Loucy (cell line): Measurements from ENCODE around the gene FMN1.

Experiments used
- H2AFZ ChIP-seq: fragments of 200-600 bp; sonication (generic); 2 replicates; pipeline ENCODE4 v1.6.0; 2016; ENCODE audit warnings: antibody characterized with exemption, mild to moderate bottlenecking, low read length, moderate library complexity
- H3F3A ChIP-seq: fragments of 200-600 bp; 2 replicates; pipeline ENCODE4 v1.6.0; 2016; ENCODE audit warnings: antibody characterized with exemption, low read depth, mild to moderate bottlenecking
- H3K27me3 ChIP-seq: fragments of 200-600 bp; sonication (generic); 2 replicates; pipeline ENCODE4 v1.6.1; 2014; ENCODE audit warnings: low read length, mild to moderate bottlenecking; ENCODE audit not compliant: insufficient read depth, poor library complexity, severe bottlenecking
- H3K36me3 ChIP-seq: fragments of 200-600 bp; sonication (generic); 2 replicates; pipeline ENCODE4 v1.6.1; 2016; ENCODE audit warnings: low read length; ENCODE audit not compliant: insufficient read depth
- H3K4me1 ChIP-seq: fragments of 200-600 bp; sonication (generic); 2 replicates; pipeline ENCODE4 v1.5.1; 2014; ENCODE audit warnings: low read length, mild to moderate bottlenecking; ENCODE audit not compliant: insufficient read depth, poor library complexity, severe bottlenecking
- H3K4me2 ChIP-seq: fragments of 200-600 bp; sonication (generic); 2 replicates; pipeline ENCODE4 v1.6.0; 2014; ENCODE audit warnings: antibody characterized with exemption, low read length, low read depth, mild to moderate bottlenecking; ENCODE audit not compliant: poor library complexity, severe bottlenecking
- H3K4me3 ChIP-seq: fragments of 200-600 bp; sonication (generic); 2 replicates; pipeline ENCODE4 v1.5.1; 2014; ENCODE audit warnings: low read length, mild to moderate bottlenecking, mixed read lengths; ENCODE audit not compliant: poor library complexity, severe bottlenecking
- H3K79me2 ChIP-seq: fragments of 200-600 bp; sonication (generic); 2 replicates; pipeline ENCODE4 v1.6.1; 2014; ENCODE audit warnings: low read length; ENCODE audit not compliant: insufficient read depth
- H3K9ac ChIP-seq: fragments of 200-600 bp; sonication (generic); 2 replicates; pipeline ENCODE4 v1.6.0; 2014; ENCODE audit warnings: mild to moderate bottlenecking, low read depth, low read length, moderate library complexity; ENCODE audit not compliant: poor library complexity, severe bottlenecking
- H3K9me2 ChIP-seq: fragments of 200-600 bp; sonication (generic); replicated peaks from 2 replicates; pipeline ENCODE4 v1.6.1; 2016; ENCODE audit warnings: low read depth, low read length, mixed read lengths
- H3K9me3 ChIP-seq: fragments of 200-600 bp; sonication (generic); 2 replicates; pipeline ENCODE4 v1.6.1; 2014; ENCODE audit warnings: mild to moderate bottlenecking, antibody characterized with exemption, low read length, low read depth; ENCODE audit not compliant: insufficient read depth
- H4K20me1 ChIP-seq: fragments of 200-600 bp; sonication (generic); 2 replicates; pipeline ENCODE4 v1.6.0; 2014; ENCODE audit warnings: antibody characterized with exemption, low read length, mild to moderate bottlenecking; ENCODE audit not compliant: insufficient read depth, poor library complexity, severe bottlenecking
- EZH2phosphoT487 ChIP-seq: fragments of 200-600 bp; IDR thresholded peaks from 2 replicates; pipeline ENCODE4 v1.6.1; 2018; ENCODE audit warnings: antibody characterized with exemption, mild to moderate bottlenecking, moderate library complexity, borderline replicate concordance
- TF ChIP-seq, protein P1 (sequence below): fragments of 200-600 bp; sonication (generic); conservative IDR thresholded peaks from 2 replicates; pipeline ENCODE4 v1.5.1; 2014; ENCODE audit warnings: mild to moderate bottlenecking, antibody characterized with exemption, low read length

The FMN1 gene

DNA sequence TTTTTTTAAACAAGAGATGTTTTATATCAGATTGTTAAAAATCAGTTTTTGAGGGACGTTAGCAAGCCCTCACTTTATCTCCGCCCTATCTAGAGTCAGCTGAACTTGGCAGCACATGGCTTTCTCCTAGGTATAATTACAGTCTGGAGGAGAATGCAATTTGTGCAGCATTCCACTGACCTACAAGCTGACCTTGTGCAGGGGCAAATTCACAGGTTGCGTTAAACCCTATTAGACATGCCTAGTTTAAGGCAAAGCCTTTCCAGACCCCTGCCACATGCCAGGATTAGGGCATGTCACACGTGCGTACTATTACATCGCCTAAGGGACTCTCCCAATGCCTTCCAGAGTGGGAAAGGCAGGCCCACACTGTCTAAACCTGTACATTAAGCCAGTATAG, 252.7 kb downstream of the FMN1 start:
- Histone ChIP-seq H3K4me1 (no peaks in the 10 kb centered on the region), H3K4me3 (no peak overlapping the region), H3K36me3 (no peaks in the 10 kb centered on the region), H3K9me2 (no peaks in the 10 kb centered on the region), H3K9me3 (no peaks in the 10 kb centered on the region), H2AFZ (no peak overlapping the region), H3K79me2 (no peaks in the 10 kb centered on the region), H3K9ac (no peak overlapping the region), H3K27me3 (no peaks in the 10 kb centered on the region), H3F3A (no peaks in the 10 kb centered on the region), H4K20me1 (no peaks in the 10 kb centered on the region), H3K4me2 (no peak overlapping the region)
- no peak for TF ChIP-seq EZH2phosphoT487
- TF ChIP-seq, protein P1, sequence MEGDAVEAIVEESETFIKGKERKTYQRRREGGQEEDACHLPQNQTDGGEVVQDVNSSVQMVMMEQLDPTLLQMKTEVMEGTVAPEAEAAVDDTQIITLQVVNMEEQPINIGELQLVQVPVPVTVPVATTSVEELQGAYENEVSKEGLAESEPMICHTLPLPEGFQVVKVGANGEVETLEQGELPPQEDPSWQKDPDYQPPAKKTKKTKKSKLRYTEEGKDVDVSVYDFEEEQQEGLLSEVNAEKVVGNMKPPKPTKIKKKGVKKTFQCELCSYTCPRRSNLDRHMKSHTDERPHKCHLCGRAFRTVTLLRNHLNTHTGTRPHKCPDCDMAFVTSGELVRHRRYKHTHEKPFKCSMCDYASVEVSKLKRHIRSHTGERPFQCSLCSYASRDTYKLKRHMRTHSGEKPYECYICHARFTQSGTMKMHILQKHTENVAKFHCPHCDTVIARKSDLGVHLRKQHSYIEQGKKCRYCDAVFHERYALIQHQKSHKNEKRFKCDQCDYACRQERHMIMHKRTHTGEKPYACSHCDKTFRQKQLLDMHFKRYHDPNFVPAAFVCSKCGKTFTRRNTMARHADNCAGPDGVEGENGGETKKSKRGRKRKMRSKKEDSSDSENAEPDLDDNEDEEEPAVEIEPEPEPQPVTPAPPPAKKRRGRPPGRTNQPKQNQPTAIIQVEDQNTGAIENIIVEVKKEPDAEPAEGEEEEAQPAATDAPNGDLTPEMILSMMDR: no peak

DNA sequence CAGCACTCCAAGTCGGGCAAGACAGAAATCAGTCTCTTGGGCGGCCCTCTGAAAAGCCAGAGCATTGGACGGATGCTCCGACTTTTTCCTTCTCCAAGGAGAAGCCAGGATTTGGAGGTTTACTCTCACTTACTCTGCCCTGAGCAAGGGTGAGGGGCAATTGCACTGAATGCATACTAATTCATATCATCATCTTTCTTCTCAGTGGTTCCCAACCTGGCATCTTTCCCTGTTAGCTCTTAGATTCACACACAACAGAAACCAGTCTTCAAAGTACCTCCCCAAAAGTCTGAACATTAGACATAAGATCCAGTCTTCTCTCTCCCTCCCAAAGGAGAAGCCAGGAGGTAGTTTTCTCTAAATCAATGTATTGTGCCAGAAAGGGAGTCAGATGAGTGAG, 257.5 kb downstream of the FMN1 start:
- Histone ChIP-seq H3K9me2 (no peaks in the 10 kb centered on the region), H3K4me2 (no peak overlapping the region), H3K4me1 (no peaks in the 10 kb centered on the region), H2AFZ (no peak overlapping the region), H3K36me3 (no peaks in the 10 kb centered on the region), H3F3A (no peaks in the 10 kb centered on the region; the same call in 1 of the 2 replicates), H3K27me3 (no peaks in the 10 kb centered on the region), H3K79me2 (no peaks in the 10 kb centered on the region), H3K9ac (no peak overlapping the region), H4K20me1 (no peaks in the 10 kb centered on the region), H3K4me3 (no peak overlapping the region), H3K9me3 (no peaks in the 10 kb centered on the region)
- TF ChIP-seq, protein P1: no peak
- no peak for TF ChIP-seq EZH2phosphoT487

DNA sequence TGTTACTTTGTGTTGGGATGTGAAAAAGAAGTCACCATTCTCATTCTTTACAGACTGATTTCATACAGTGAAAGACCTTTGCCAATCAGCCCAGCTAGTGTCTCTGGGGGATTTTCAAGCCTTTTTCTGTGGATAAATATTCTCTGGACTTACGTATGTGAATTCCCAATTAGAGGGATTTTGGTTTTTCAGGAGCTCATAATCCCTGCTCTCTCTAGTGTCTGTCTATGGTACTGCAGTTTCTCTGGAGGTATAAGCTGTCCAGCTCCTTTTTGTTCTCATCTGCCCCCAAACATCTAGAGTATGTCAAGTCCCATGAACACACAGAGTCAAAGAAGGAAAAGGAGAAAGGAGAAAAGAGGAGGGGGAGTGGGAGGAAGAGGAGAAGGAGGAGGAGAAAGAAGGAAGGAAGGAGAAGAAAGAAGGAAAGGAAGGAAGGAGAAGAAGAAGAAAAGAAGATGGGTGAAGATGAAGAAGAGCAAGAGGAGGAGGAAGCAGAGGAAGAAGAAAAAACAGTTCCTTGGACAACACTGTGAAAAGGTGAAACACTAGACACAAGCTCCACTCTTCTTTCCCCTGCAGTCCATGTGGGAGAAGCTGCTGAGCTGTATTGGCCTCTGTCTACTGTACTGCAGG, 258.1 kb downstream of the FMN1 start:
- Histone ChIP-seq H4K20me1 (no peaks in the 10 kb centered on the region), H3K79me2 (no peaks in the 10 kb centered on the region), H3K9ac (no peak overlapping the region), H2AFZ (no peak overlapping the region), H3K27me3 (no peaks in the 10 kb centered on the region), H3K36me3 (no peaks in the 10 kb centered on the region), H3K4me2 (no peak overlapping the region), H3F3A (no peaks in the 10 kb centered on the region; the same call in 1 of the 2 replicates), H3K4me1 (no peaks in the 10 kb centered on the region), H3K4me3 (no peak overlapping the region), H3K9me2 (no peaks in the 10 kb centered on the region), H3K9me3 (no peaks in the 10 kb centered on the region)
- TF ChIP-seq, protein P1: peak; percentile 81
- TF ChIP-seq EZH2phosphoT487: no peak
